AG10803 (cell line): Measurements from ENCODE around the gene RIMBP2.

ENCODE experiments used
- DNase-seq: peaks from one replicate; pipeline ENCODE4 v3.0.0; 2010; ENCODE audit warnings: low read depth
- H3K4me3 ChIP-seq: 2 replicates; pipeline ENCODE4 v1.5.1; 2011; ENCODE audit warnings: mild to moderate bottlenecking, low read length, control low read depth
- CTCF ChIP-seq: conservative IDR thresholded peaks from 2 replicates; pipeline ENCODE4 v1.5.1; 2011; ENCODE audit warnings: mild to moderate bottlenecking, low read length, control low read depth, inconsistent platforms

Gene RIMBP2

GRCh38 chr12:130675791-130676190, 40.3 kb downstream of the RIMBP2 start:
- no peak for TF ChIP-seq CTCF
- DNase-seq: no peak
- no peak overlapping the region for H3K4me3 ChIP-seq

- H3K4me3 ChIP-seq: no peak overlapping the region
- no peak for TF ChIP-seq CTCF
- DNase-seq: no peak
Measured at GRCh38 chr12:130675121-130675520, 41.0 kb downstream of the RIMBP2 start.

GRCh38 chr12:130674676-130675075, 41.4 kb downstream of the RIMBP2 start:
- DNase-seq: no peak
- no peak for TF ChIP-seq CTCF
- H3K4me3 ChIP-seq: no peak overlapping the region

- TF ChIP-seq CTCF: no peak
- no peak for DNase-seq
- H3K4me3 ChIP-seq: no peak overlapping the region
Measured at GRCh38 chr12:130673036-130673705, 42.9 kb downstream of the RIMBP2 start.

- H3K4me3 ChIP-seq: no peak overlapping the region
- DNase-seq: no peak
- no peak for TF ChIP-seq CTCF
Measured at GRCh38 chr12:130672089-130672820, 43.8 kb downstream of the RIMBP2 start.

GRCh38 chr12:130671556-130671955, 44.5 kb downstream of the RIMBP2 start:
- TF ChIP-seq CTCF: no peak
- no peak for DNase-seq
- no peak overlapping the region for H3K4me3 ChIP-seq

GRCh38 chr12:130669797-130670196, 46.3 kb downstream of the RIMBP2 start:
- no peak overlapping the region for H3K4me3 ChIP-seq
- TF ChIP-seq CTCF: no peak
- DNase-seq: no peak
